GM13976 (cell line): Measurements from ENCODE around the gene PIAS1.

Experiments used
- DNase-seq: peaks from one replicate; pipeline ENCODE4 v3.0.0; 2012; ENCODE audit warnings: low spot score
- in situ Hi-C: fragments of 300-500 bp; cut with MboI; formaldehyde crosslinking; loops from one replicate; pipeline ENCODE4 v1.12.0; 2022; ENCODE audit warnings: low sequenced_read_pairs, mixed read lengths, inconsistent platforms; ENCODE audit not compliant: unreplicated experiment
- TF ChIP-seq, protein P1 (sequence below): IDR thresholded peaks from 2 replicates; pipeline ENCODE4 v1.5.1; 2012; ENCODE audit warnings: borderline replicate concordance, mild to moderate bottlenecking; ENCODE audit not compliant: insufficient read depth; ENCODE audit errors: extremely low read depth, missing control alignments, control extremely low read depth

Gene PIAS1

DNA sequence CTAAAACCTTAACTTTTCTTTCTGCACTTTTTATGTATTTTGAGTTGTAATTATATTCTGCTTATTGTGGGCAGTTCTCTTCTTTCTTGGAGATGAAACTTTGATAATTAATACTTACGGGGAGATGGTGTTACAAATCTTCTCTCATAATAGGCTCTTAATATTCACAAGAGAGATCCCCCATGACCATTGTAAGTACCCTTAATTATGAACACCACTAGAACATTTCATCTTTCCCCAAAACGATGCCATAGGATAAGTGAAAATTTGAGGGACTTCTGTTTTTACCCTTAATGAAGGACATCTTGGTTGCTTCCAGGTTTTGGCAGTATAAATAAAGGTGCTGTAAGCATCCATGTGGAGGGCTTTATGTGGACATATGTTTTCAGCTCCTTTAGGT, 60.7 kb downstream of the PIAS1 start:
- TF ChIP-seq, protein P1, sequence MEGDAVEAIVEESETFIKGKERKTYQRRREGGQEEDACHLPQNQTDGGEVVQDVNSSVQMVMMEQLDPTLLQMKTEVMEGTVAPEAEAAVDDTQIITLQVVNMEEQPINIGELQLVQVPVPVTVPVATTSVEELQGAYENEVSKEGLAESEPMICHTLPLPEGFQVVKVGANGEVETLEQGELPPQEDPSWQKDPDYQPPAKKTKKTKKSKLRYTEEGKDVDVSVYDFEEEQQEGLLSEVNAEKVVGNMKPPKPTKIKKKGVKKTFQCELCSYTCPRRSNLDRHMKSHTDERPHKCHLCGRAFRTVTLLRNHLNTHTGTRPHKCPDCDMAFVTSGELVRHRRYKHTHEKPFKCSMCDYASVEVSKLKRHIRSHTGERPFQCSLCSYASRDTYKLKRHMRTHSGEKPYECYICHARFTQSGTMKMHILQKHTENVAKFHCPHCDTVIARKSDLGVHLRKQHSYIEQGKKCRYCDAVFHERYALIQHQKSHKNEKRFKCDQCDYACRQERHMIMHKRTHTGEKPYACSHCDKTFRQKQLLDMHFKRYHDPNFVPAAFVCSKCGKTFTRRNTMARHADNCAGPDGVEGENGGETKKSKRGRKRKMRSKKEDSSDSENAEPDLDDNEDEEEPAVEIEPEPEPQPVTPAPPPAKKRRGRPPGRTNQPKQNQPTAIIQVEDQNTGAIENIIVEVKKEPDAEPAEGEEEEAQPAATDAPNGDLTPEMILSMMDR = no peak
- no peak for DNase-seq
- in situ Hi-C loops = no loop called here

DNA sequence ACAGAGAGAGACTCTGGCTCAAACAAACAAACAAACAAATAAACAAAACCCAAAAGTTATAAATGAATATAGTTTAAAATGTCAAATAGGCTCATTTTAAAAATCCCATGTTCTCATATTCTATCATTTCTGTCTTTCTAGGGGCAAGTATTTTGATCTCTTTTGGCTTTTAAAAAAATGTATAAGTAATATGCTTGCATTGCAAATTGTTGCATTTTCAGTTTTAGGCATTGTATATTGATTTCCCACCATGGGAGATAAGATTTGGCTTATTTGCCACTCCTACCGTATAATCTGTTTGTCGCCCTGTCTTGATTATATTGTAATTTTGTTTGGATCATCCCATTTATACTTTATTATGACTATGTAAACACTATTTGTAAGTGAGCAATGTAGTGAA, 70.6 kb downstream of the PIAS1 start:
- TF ChIP-seq, protein P1 = no peak
- no peak for DNase-seq
- in situ Hi-C loops = no loop called here

DNA sequence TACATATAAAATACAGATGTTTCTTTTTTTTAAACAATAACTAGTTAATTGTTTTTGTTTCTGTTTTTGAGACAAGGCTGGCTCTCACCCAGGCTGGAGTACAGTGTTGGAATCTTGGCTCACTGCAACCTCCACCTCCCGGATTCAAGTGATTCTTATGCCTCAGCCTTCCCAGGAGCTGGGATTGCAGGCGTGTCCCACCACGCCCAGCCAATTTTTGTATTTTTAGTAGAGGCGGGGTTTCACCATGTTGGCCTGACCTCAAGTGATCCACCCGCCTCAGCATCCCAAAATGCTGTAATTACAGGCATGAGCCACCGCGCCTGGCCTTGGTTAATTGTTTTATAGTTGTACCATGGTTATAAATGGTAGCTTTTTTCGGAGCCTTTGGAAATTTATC, 72.3 kb downstream of the PIAS1 start:
- in situ Hi-C loops = no loop called here
- TF ChIP-seq, protein P1 = no peak
- no peak for DNase-seq

DNA sequence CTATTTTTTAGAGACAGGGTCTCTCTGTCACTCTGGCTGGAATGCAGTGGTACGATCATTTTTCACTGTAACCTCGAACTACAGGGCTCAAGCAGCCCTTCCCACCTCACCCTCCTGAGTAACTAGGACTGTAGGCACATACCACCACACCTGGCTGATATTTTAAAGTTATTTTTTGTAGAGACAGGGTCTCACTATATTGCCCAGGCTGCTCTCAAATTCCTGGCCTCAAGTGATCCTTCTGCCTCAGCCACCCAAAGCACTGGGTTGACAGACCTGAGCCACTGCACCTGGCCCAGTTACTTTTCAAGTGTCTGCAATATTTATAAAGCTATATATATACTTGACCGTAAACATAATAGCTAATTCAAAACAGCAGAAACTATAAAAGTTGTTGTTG, 75.0 kb downstream of the PIAS1 start:
- DNase-seq = no peak
- in situ Hi-C loops = no loop called here
- TF ChIP-seq, protein P1 = no peak

DNA sequence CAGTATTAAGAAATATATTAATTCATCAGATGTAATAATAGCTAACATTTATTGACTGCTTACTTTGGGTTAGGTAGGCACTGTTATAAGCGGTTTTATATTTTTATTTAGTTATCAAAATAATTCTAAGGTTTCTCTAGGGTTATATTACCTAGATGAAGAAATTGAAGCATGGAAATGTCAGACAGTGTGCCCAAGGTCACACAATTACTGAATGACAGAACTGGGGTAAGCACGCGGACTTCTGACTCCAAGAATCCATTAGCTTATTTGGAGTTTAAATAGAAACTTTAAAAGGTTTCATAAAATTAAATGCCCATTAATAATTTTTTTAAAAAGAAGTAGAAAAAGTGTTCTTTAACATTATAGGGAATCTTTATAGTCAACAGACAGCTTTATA, 76.7 kb downstream of the PIAS1 start:
- TF ChIP-seq, protein P1 = no peak
- in situ Hi-C loops = no loop called here
- DNase-seq = no peak

DNA sequence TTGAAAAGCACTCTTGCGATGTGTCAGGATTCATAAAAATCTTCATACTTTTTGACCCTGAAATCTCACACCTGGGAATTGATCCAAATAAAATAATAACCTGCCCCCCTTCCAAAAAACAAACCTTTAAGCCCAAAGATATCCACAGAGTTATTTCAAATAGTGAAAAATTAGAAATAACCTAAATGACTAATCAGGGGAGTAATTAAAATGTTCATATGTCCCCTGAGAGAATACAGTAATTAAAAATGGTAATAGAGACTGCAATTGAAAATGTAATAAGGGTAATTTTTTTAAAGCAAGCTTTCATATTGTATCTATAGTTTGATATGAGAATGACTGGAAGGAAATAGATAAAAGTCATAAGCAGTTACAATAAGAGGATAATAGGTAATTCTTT, 83.0 kb downstream of the PIAS1 start:
- in situ Hi-C loops = no loop called here
- TF ChIP-seq, protein P1 = no peak
- DNase-seq = no peak

DNA sequence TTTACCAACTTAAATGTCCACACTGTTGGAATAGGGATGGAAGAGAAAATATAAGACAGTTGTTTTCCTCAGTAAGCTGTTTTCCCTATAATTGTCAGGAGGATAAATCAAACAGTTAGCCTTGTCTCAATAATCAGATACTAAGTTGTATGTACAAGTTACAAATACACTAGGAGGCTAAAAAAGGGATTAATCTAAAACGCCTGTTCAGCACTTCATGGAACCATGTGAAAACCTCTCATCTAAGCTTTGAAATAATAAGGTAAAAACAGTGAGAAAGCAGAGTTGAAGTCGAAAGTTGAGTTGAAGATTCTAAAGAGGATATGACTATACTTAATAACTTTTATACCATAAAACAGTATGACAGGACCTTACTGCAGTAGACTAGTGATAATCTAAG, 89.0 kb downstream of the PIAS1 start:
- in situ Hi-C loops = no loop called here
- DNase-seq = no peak
- TF ChIP-seq, protein P1 = no peak
